ENCODE data around the gene ARMC8. TPM values are rescaled to one million over a fixed set of nuclear protein-coding genes. Genes with fewer than 3 reads are reported as not detected.

ARMC8 gene
- total and polyA plus RNA-seq, 5 donors from 2014 or later: 47.2 to 98.1 (median 54.7) TPM

DNA sequence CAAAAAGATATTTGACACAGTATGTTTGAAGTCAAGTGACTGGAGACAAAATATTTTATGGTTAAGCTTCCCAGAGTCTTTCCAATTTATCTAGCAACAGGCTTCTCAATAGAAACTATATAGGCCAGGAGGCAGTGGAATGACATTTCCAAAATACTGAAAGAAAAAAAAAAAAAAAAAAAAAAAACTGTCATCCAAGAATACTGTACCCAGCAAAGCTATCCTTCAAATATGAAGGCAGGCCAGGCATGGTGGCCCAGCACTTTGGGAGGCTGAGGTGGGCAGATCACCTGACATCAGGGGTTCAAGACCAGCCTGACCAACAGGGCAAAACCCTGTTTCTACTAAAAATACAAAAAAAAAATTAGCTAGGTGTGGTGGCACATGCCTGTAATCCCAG lies 121.7 kb downstream of the ARMC8 start:
- Mint-ChIP-seq H3K27ac (no peak overlapping the region), H3K36me3 (peaks cover 11% of the 10 kb centered on the region), H3K4me1 (no peaks in the 10 kb centered on the region), H3K9me3 (peaks cover 0 to 42% (median 14%) of the 10 kb centered on the region in 7 donors), H3K27me3 (peaks cover 29% of the 10 kb centered on the region), H3K4me3 (no peak overlapping the region)
- no peaks in the 10 kb centered on the region for H3K36me3 ChIP-seq (ENCODE audit: control insufficient read depth, insufficient read depth, low read length)
- H3K4me1 ChIP-seq (ENCODE audit: control insufficient read depth, insufficient read depth, low read length, poor library complexity, severe bottlenecking): no peaks in the 10 kb centered on the region
- no peak overlapping the region for H3K27ac ChIP-seq (ENCODE audit: insufficient read depth, low read length, poor library complexity, severe bottlenecking)
- H3K27me3 ChIP-seq (ENCODE audit: control insufficient read depth, insufficient read depth, low read length): peaks cover 6% of the 10 kb centered on the region
- ATAC-seq (ENCODE audit: low read depth in 2 of 2) (no peak), DNase-seq (no peak)
- H3K4me3 ChIP-seq (ENCODE audit: low read depth, low read length): no peak overlapping the region
- peaks cover 21 to 29% of the 10 kb centered on the region in 2 experiments for H3K9me3 ChIP-seq (ENCODE audit: control insufficient read depth in 2 of 2, low read length in 2 of 2)

DNA sequence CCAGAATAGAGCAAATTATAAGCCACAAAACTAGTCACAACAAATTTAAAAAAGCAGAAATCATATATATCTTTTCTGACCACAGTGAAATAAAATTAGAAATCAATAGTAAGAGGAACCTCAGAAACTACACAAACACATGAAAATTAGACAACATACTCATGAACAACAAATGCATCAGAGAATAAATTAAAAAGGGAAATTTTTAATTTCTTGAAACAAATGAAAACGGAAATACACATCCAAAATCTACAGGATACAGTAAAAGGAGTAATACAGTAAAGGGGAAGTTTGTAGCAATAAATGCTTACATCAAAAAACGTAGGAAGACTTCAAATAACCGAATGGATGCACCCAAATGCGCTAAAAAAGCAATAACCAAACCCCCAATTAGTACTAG lies 123.4 kb downstream of the ARMC8 start:
- Mint-ChIP-seq H3K4me1 (no peaks in the 10 kb centered on the region), H3K36me3 (peaks cover 11% of the 10 kb centered on the region), H3K27ac (no peak overlapping the region), H3K27me3 (peaks cover 29% of the 10 kb centered on the region), H3K4me3 (no peak overlapping the region), H3K9me3 (peaks cover 0 to 42% (median 14%) of the 10 kb centered on the region in 7 donors)
- no peaks in the 10 kb centered on the region for H3K36me3 ChIP-seq (ENCODE audit: control insufficient read depth, insufficient read depth, low read length)
- H3K27ac ChIP-seq (ENCODE audit: insufficient read depth, low read length, poor library complexity, severe bottlenecking): no peak overlapping the region
- peaks cover 6% of the 10 kb centered on the region for H3K27me3 ChIP-seq (ENCODE audit: control insufficient read depth, insufficient read depth, low read length)
- ATAC-seq (ENCODE audit: low read depth in 2 of 2) (no peak), DNase-seq (no peak)
- H3K9me3 ChIP-seq (ENCODE audit: control insufficient read depth in 2 of 2, low read length in 2 of 2): peaks cover 21 to 29% of the 10 kb centered on the region in 2 experiments
- no peaks in the 10 kb centered on the region for H3K4me1 ChIP-seq (ENCODE audit: control insufficient read depth, insufficient read depth, low read length, poor library complexity, severe bottlenecking)
- H3K4me3 ChIP-seq (ENCODE audit: low read depth, low read length): no peak overlapping the region

DNA sequence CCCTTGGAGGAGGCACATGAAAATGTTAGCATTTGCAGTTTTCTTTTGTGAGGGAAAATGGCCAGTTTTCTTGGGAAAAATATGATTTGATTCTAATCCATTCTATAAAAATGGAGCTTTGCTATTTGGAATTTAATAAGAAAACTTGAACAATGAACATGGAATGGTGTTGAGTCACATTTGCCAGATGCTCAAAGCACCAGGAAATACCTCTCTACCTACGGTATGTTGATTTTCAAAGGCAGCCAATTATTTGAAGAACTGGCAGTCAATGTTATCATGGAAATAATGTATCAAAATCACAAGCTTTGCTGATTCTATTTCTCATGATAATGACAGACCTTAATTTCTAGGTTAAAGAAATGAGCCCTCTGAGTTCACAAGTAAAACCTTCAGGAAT lies 127.7 kb downstream of the ARMC8 start:
- Histone ChIP-seq H3K27ac (ENCODE audit: insufficient read depth, low read length, poor library complexity, severe bottlenecking) (no peak overlapping the region), H3K4me3 (ENCODE audit: low read depth, low read length) (no peak overlapping the region), H3K36me3 (ENCODE audit: control insufficient read depth, insufficient read depth, low read length) (no peaks in the 10 kb centered on the region), H3K4me1 (ENCODE audit: control insufficient read depth, insufficient read depth, low read length, poor library complexity, severe bottlenecking) (no peaks in the 10 kb centered on the region), H3K9me3 (ENCODE audit: control insufficient read depth in 2 of 2, low read length in 2 of 2) (peaks cover 7 to 12% of the 10 kb centered on the region in 2 experiments), H3K27me3 (ENCODE audit: control insufficient read depth, insufficient read depth, low read length) (peaks cover 6% of the 10 kb centered on the region)
- no peak overlapping the region for H3K4me3 Mint-ChIP-seq
- H3K36me3 Mint-ChIP-seq: no peaks in the 10 kb centered on the region
- peaks cover 0 to 21% (median 6%) of the 10 kb centered on the region in 7 donors for H3K9me3 Mint-ChIP-seq
- no peak overlapping the region for H3K27ac Mint-ChIP-seq
- DNase-seq: no peak
- H3K27me3 Mint-ChIP-seq: peaks cover 21% of the 10 kb centered on the region
- no peaks in the 10 kb centered on the region for H3K4me1 Mint-ChIP-seq
- no peak for ATAC-seq (ENCODE audit: low read depth in 2 of 2)

DNA sequence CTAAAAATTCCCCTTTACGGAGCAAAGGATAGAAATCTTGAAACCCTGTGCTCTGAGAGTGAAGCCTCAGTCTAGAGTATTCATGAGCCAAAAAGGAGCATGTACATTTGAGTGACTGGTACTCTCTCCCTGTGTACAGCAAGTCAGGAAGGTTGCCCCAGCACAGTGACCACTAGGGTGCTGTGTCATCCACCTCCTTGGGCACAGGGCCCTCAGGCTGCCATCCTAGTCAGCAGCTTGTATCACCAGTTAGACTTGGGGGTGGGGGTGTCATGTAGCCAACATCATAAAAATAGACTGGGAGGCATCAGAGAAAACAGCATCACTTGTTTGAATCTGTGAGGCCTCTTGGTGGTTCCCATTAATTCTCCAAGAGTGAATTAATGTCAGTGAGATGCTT lies 130.6 kb downstream of the ARMC8 start:
- H3K9me3 ChIP-seq (ENCODE audit: control insufficient read depth in 2 of 2, low read length in 2 of 2): no peaks in the 10 kb centered on the region
- no peak for DNase-seq

DNA sequence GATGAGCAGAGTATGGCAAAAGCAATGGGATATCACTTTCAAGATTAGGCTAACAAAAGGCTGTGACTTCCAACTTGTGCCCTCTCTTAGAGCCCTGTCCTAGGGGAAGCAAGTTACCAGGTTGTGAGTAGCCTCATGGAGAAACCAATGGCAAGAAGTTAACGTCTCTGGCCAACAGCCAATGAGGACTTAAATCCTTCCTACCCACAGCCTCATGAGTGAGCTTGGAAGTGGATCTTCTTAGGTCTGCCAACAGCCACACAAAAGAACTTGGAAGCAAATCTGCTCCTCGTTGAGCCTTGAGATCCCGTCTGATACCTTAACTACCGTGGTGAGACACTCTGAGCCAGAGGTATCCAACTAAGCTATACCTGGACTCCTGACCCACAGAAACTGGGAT lies 136.9 kb downstream of the ARMC8 start:
- Histone ChIP-seq H3K27ac (ENCODE audit: insufficient read depth, low read length, poor library complexity, severe bottlenecking) (no peak overlapping the region), H3K9me3 (ENCODE audit: control insufficient read depth in 2 of 2, low read length in 2 of 2) (no peaks in the 10 kb centered on the region), H3K4me1 (ENCODE audit: control insufficient read depth, insufficient read depth, low read length, poor library complexity, severe bottlenecking) (peaks cover 2% of the 10 kb centered on the region), H3K36me3 (ENCODE audit: control insufficient read depth, insufficient read depth, low read length) (no peaks in the 10 kb centered on the region), H3K27me3 (ENCODE audit: control insufficient read depth, insufficient read depth, low read length) (no peaks in the 10 kb centered on the region), H3K4me3 (ENCODE audit: low read depth, low read length) (no peak overlapping the region)
- DNase-seq (no peak), ATAC-seq (ENCODE audit: low read depth in 2 of 2) (no peak)
- H3K27ac Mint-ChIP-seq: no peak overlapping the region
- H3K27me3 Mint-ChIP-seq: peaks cover 4% of the 10 kb centered on the region
- peaks cover 4% of the 10 kb centered on the region for H3K36me3 Mint-ChIP-seq
- no peak overlapping the region for H3K4me3 Mint-ChIP-seq
- no peaks in the 10 kb centered on the region for H3K9me3 Mint-ChIP-seq
- H3K4me1 Mint-ChIP-seq: peaks cover 0 to 22% (median 10%) of the 10 kb centered on the region in 4 donors

More for the DNA sequence above, 130.6 kb downstream of the ARMC8 start:
- no peak overlapping the region for H3K4me3 ChIP-seq (ENCODE audit: low read depth, low read length)
- H3K4me1 ChIP-seq (ENCODE audit: control insufficient read depth, insufficient read depth, low read length, poor library complexity, severe bottlenecking): no peaks in the 10 kb centered on the region
- H3K4me3 Mint-ChIP-seq: no peak overlapping the region
- no peak overlapping the region for H3K27ac Mint-ChIP-seq
- H3K27me3 Mint-ChIP-seq: peaks cover 9% of the 10 kb centered on the region
- H3K36me3 Mint-ChIP-seq: no peaks in the 10 kb centered on the region
- H3K9me3 Mint-ChIP-seq: no peaks in the 10 kb centered on the region
- H3K27ac ChIP-seq (ENCODE audit: insufficient read depth, low read length, poor library complexity, severe bottlenecking): no peak overlapping the region
- ATAC-seq (ENCODE audit: low read depth in 2 of 2): no peak
- H3K27me3 ChIP-seq (ENCODE audit: control insufficient read depth, insufficient read depth, low read length): no peaks in the 10 kb centered on the region
- no peaks in the 10 kb centered on the region for H3K36me3 ChIP-seq (ENCODE audit: control insufficient read depth, insufficient read depth, low read length)
- peaks cover 0 to 6% (median 2%) of the 10 kb centered on the region in 4 donors for H3K4me1 Mint-ChIP-seq

DNA sequence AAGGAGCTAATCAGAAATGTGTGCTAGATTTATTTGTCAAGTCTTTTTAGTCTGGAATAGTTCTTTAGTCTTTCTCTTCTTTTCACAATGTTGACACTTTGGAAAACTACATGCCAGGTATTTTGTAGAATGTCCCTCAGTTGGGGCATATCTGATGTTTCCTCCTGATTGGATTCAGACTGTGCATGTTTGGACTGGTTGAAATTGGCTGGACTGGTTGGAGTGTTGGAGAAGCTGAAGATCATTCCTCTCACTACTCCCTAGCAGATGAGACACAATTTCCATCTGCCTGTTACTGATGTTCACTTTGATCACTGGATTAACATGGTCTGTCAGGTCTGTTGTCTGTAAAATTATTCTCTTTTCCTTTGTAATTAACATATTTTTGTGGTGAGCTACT lies 138.9 kb downstream of the ARMC8 start:
- H3K27ac Mint-ChIP-seq: no peak overlapping the region
- DNase-seq (no peak), ATAC-seq (ENCODE audit: low read depth in 2 of 2) (no peak)
- H3K9me3 Mint-ChIP-seq: no peaks in the 10 kb centered on the region
- H3K4me1 ChIP-seq (ENCODE audit: control insufficient read depth, insufficient read depth, low read length, poor library complexity, severe bottlenecking): peaks cover 13% of the 10 kb centered on the region
- no peaks in the 10 kb centered on the region for H3K36me3 ChIP-seq (ENCODE audit: control insufficient read depth, insufficient read depth, low read length)
- H3K4me1 Mint-ChIP-seq: peaks cover 4 to 31% (median 18%) of the 10 kb centered on the region in 4 donors
- H3K9me3 ChIP-seq (ENCODE audit: control insufficient read depth in 2 of 2, low read length in 2 of 2): no peaks in the 10 kb centered on the region
- no peak overlapping the region for H3K4me3 ChIP-seq (ENCODE audit: low read depth, low read length)
- peaks cover 17% of the 10 kb centered on the region for H3K27me3 Mint-ChIP-seq
- H3K27me3 ChIP-seq (ENCODE audit: control insufficient read depth, insufficient read depth, low read length): no peaks in the 10 kb centered on the region
- H3K4me3 Mint-ChIP-seq: no peak overlapping the region
- H3K36me3 Mint-ChIP-seq: peaks cover 4% of the 10 kb centered on the region
- H3K27ac ChIP-seq (ENCODE audit: insufficient read depth, low read length, poor library complexity, severe bottlenecking): no peak overlapping the region

DNA sequence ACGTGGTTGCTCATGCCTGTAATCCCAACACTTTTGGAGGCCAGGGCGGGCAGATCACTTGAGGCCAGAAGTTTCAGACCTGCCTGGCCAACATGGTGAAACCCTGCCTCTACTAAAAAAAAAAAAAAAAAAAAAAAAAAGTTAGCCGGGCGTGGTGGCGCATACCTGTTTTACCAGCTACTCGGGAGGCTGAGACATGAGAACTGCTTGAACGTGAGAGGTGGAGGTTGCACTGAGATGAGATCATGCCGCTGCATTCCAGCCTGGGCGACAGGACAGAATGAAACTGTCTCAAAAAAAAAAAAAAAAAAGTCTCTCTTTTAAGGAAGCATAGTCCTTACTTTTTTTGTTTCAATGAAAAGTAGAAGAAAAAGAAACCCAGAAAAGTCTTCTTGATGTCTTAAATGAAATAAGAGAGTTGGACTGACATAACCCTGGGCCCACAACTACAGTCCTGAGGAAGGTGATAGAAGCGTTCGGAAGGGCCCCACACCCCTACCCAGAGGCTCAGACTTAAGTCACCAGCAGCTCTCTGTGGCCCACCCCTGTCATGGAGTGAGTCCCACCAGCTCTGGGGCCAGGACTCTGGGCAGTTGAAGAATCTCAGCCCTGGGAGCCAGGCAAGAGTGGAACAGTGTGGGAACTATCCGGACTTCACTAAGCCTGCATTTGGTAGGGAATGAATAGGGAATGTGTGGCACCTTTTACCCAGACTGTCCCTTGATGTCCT lies 139.9 kb downstream of the ARMC8 start:
- DNase-seq: no peak
- no peak overlapping the region for H3K4me3 ChIP-seq (ENCODE audit: low read depth, low read length)
- Mint-ChIP-seq H3K27me3 (peaks cover 14% of the 10 kb centered on the region), H3K4me1 (peaks cover 4 to 31% (median 17%) of the 10 kb centered on the region in 4 donors), H3K27ac (no peak overlapping the region), H3K9me3 (no peaks in the 10 kb centered on the region), H3K4me3 (no peak overlapping the region), H3K36me3 (peaks cover 4% of the 10 kb centered on the region)
- no peak overlapping the region for H3K27ac ChIP-seq (ENCODE audit: insufficient read depth, low read length, poor library complexity, severe bottlenecking)
- H3K4me1 ChIP-seq (ENCODE audit: control insufficient read depth, insufficient read depth, low read length, poor library complexity, severe bottlenecking): peaks cover 13% of the 10 kb centered on the region
- H3K27me3 ChIP-seq (ENCODE audit: control insufficient read depth, insufficient read depth, low read length): no peaks in the 10 kb centered on the region
- no peak for ATAC-seq (ENCODE audit: low read depth in 2 of 2)
- H3K36me3 ChIP-seq (ENCODE audit: control insufficient read depth, insufficient read depth, low read length): no peaks in the 10 kb centered on the region
- no peaks in the 10 kb centered on the region for H3K9me3 ChIP-seq (ENCODE audit: control insufficient read depth in 2 of 2, low read length in 2 of 2)

DNA sequence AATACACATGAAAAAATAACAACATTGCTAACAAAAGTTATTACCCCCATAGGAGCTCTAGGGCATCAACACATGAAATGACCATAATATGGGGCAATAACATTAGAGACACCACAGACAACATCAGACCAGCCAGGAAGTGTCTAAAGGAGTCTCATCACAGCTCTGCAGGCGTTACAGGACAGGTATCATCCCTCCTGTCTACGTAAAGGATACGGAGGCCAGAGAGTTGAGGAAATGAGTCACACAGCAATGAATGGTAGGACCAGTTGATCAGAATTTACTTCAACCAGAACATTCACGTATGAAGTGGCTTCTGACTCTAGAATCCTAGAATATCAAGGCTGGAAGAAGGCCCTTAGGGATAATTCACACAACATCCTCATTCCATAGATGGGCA lies 140.7 kb downstream of the ARMC8 start:
- H3K27ac ChIP-seq (ENCODE audit: insufficient read depth, low read length, poor library complexity, severe bottlenecking): no peak overlapping the region
- ATAC-seq (ENCODE audit: low read depth in 2 of 2) (no peak), DNase-seq (no peak)
- H3K4me1 Mint-ChIP-seq: peaks cover 10 to 28% (median 19%) of the 10 kb centered on the region in 4 donors
- no peak overlapping the region for H3K4me3 Mint-ChIP-seq
- H3K36me3 Mint-ChIP-seq: peaks cover 4% of the 10 kb centered on the region
- no peaks in the 10 kb centered on the region for H3K9me3 Mint-ChIP-seq
- no peaks in the 10 kb centered on the region for H3K36me3 ChIP-seq (ENCODE audit: control insufficient read depth, insufficient read depth, low read length)
- H3K27me3 Mint-ChIP-seq: peaks cover 14% of the 10 kb centered on the region
- H3K4me1 ChIP-seq (ENCODE audit: control insufficient read depth, insufficient read depth, low read length, poor library complexity, severe bottlenecking): peaks cover 13% of the 10 kb centered on the region
- H3K4me3 ChIP-seq (ENCODE audit: low read depth, low read length): no peak overlapping the region
- no peaks in the 10 kb centered on the region for H3K9me3 ChIP-seq (ENCODE audit: control insufficient read depth in 2 of 2, low read length in 2 of 2)
- no peaks in the 10 kb centered on the region for H3K27me3 ChIP-seq (ENCODE audit: control insufficient read depth, insufficient read depth, low read length)
- H3K27ac Mint-ChIP-seq: no peak overlapping the region
